ENCODE results near the gene FGF12.

FGF12 gene

DNA sequence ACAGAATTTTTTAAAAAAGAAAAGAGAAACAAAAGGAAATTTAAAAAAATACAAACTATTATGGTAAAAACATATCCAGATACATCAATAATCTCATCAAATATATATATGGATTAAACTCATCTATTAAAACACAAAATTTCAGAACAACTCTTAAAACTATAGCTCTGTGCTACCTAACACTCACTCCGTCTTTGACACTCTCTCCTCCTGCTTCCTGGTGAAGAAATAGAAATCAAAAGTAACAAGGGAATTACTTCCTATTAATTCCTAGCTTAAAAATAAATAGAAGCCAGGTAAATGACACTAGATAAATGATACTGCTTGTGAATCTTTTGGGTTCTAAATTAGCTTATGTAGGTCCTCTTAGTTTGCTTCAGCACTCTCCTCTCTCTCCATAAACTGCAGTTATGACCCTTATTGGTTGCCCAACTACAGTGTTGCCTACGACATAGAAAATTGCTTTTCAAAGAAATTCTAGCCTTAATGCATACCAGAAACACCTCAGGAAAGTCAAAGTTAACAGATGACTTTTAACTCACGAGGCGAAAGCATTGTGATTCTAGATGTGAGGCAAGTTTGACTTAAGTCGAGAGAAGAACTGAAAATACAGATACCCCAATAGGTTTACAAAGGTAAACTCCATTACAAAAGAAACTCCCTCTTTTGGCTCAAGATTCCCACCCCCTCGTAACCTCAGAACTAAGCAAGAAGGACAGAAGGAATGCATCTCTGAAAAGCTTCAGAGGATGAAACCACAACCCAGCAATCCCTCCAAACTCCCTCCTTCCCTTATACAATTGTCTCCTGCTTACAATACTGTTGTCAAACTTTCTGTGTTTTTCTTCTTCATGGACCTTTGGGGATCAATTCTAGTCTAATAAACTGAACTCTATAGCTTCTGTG is 394.7 kb downstream of the FGF12 start:
- DNase-seq = no peak

DNA sequence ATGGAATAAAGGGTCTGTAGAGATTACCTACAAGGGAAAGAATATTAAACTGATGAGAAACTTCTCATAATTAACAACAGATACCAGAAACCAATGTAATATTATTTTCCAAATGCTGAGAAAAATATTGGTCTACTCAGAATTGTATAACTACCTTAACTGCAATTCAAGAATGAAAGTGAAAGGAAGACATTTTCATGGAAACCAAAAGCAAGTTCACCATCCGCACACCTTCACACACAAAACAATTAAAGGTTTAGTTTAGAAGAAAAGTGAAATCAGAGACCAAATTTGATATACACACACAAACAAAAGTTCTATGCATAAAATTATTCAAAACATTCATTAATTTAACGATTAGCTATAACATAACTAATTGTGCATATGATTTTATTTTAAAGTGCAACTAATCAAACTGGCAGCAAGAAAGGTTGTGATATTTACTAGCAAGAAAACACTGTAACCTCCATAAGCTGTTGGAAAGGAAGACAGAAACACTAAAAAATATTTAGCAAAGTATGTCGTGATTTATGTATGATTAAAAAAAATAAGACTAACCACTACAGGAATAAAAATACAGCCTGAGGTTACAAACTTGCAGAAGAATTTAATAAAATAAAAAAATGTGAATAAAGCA is 395.5 kb downstream of the FGF12 start:
- no peak for DNase-seq

DNA sequence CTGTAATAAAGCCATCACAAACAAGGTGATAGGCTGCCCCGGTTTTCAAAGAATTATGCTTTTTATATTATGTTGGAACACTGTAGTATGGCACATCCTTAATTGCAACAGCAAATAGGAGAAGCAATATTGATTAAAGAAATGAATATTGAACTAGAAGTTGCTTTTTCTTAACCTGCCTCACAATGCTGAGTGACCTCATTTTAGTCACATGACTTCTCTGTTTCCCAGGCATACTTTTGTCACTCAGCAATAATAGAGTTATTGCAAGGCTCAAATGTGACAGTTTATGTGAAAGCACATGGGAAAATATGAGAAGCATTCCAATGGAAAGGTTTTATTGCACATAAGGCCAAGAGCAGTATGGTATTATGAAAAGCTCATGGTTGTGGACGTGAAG is 400.7 kb downstream of the FGF12 start:
- DNase-seq = no peak

DNA sequence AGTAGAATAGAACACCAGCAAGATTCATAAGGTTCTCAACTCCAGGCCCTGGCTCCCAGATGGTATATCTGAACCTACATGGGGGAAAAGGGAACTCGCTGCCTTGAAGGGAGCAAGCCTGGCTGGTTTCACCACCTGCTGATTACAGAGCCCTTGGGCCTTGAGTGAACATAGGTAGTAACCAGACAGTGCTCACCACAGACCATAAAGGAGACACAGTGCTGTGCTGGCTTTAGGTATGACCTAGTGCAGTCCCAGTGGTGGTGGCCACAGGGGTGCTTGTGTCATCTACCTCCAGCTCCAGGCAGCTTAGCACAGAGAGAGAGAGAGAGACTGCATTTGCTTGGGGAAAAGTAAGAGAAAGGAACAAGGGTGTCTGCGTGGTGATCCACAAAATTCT is 409.8 kb downstream of the FGF12 start:
- no peak for DNase-seq

GRCh38 chr3:192313605-192314004 is 413.7 kb downstream of the FGF12 start:
- DNase-seq = no peak

DNA sequence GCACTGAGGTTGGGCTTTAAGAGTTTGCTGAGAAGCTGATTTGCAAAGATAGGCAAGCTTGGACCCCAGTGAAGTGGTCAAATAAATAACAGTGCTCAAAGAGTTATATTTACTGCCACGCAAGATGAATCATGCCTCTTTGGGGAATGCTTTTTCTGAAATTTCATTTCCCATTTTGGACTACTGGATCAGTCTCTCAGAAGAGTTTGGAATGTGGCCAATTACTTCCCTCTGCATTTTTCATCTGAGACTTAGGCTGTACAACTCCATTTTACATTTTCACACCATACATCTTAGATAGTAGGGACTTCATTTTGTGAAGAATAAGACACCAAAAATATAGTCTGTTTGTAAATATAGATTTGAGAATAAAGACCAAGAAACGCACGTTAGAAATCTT is 419.7 kb downstream of the FGF12 start:
- DNase-seq = no peak

DNA sequence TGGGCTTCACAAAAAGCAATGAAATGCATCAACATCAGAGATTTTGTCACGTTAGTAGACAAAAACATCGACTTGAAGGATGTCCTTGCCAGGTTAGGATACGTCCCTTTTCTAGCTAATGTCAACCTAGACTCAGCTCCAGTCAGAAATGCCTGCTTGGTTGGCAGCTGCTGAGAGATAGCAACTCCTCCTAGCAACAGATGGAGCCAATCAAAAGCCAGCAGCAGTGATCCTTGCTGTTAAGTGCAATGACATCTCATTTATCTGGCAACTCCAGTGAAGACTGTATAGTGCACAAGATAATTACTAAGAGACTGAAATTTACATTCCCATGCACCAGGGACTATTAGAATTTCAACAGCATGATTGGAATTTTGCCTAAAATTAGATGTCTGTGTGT is 424.1 kb downstream of the FGF12 start:
- no peak for DNase-seq

DNA sequence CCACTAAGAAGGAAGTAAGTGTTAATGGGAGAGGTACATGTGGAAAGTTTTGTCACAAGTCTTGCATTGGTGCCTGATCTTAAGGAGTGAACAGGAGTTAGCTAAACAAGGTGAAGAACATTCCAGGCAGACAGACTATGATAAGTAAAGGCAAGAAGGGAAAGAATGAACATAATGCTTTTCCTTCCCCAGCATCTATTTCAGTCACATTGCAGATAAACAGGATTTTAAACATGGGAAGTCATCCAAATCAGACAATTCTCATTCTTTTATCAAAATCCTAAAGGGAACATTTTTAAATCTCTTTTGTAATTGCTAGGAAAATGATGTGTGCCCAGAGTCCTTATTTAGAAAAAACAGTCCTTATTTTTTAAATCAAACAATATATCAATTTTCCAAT is 424.6 kb downstream of the FGF12 start:
- no peak for DNase-seq

DNA sequence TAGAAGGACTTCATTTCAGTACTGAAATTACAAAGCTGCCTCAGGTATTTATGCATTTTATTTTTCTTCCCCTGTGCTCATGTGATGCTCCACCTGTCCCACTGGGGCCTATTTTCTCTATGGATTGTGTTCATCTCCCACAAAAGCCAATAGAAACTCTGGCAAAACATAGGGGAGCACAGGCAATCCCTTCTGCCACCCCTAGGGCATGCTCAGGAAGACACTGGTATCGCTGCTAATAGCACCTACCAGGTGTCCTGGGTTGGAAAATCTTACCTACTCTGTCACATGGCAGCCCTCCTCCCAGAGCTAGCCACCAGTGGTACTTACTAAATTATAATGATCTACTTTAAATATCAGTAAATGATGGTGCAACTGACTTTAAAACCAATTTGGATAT is 427.4 kb downstream of the FGF12 start:
- no peak for DNase-seq

GRCh38 chr3:192296845-192297244 is 430.5 kb downstream of the FGF12 start:
- DNase-seq = no peak

- no peak for DNase-seq
These were observed 442.8 kb downstream of the FGF12 start for GRCh38 chr3:192284443-192285072.

DNA sequence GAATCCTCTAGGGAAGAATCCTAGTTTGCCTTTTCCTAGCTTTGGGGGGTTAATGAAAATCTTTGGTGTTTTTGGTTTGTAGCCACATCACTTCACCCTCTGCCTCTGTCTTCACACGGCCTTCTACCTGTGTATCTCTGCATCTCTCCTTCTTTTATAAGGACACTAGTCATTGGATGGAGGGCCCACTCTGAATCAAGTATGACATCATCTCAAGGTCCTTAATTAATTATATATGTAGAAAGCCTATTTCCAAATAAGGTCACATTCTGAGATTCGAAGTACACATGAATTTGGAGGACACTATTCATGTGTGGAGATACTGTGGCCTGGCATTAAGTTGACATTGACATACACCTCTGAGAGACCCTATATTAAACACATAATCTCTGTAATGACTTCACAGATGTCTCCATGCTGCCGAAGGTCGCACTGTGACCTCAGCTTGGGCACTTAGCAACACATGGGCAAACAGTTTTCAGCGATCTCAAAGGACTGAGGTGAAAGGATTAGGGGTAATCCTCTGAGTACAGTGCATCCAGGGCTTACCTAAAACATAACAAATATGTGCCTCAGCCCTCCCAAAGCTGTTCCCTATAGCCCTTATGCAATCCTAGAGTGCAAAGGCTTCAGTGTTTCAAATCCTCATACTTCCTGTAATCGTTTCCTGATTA is 446.0 kb downstream of the FGF12 start:
- DNase-seq = no peak

DNA sequence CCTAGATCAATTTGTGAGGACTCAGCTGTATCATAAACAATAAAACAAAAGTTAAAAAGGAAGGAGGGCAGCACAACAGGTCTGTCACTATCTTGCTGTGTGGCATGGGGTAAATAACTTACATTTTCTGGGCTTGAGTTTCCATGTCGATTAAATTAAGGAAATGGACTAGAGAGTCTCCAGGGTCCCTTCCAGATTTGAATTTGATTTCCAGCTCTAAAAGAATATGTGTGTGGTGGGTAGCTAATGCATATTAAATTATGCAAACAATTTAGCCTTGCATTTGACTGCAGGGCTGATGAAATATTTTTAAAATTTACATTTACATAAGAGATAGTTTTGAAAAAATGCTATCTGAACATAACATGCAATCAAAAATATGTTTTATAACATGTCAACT is 447.7 kb downstream of the FGF12 start:
- DNase-seq = no peak

- DNase-seq = no peak
These were observed 449.9 kb downstream of the FGF12 start for GRCh38 chr3:192277477-192277876.

DNA sequence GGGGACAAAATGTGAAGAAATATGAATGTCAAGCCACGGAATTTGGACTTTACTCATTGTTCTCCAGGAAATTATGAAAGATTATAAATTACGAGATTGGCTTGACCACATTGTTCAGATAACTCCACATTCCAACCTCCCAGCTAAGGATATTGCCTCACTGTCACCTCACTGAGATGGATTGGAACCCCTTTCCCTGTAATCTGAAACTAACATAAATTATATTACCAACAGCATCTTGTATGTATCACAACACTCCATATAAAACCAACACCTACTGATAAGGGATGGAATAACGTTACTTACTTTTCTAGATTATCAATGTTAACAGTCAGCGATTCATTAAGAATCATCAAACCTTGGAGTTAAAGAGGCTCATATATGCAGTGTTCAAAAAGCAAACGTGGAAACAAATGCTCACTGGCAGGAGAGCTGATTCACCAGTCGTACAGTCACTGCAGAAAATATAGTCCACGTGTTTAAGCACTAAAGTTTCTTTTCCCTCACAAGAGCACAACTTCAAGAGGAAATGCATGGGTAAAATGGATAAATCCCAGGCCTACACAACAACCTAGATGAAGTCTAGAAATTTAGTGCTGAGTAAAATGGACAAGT is 451.5 kb downstream of the FGF12 start:
- DNase-seq = no peak

DNA sequence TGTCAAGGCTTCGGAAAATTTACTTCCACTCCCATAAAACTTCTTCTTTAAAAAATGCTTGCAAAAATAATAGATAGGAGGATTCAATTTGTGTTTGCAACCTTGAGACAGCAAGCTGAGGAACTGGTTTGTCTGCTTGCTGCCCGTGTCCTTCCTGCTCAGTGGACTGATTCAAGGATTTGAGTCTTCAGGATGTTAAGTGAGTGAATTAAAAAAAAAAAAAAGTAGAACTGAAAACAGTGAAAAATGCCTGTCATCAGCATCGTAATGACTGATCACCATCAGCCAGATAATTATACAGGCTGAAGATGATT is 453.7 kb downstream of the FGF12 start:
- no peak for DNase-seq

- no peak for DNase-seq
These were observed 454.2 kb downstream of the FGF12 start for GRCh38 chr3:192273001-192273696.

DNA sequence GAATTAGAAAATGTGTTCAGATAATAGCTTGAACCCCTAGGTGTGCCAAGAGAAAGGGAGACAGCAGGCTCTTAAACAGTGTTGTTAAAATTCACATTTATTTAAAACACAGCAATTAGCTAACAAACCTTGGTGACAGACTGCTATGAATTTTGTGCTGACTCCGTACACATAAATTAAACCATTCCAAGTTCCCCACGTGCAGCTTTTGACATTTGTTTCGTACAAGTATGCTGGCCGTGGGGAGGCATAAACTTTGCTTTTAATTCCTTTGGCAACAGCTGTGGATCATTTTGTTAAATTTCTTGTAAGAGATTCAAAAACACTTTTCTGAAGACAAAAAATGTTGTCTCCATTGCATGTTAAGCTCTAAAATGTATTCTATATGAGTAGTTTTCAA is 465.3 kb downstream of the FGF12 start:
- DNase-seq = no peak

GRCh38 chr3:192261135-192261534 is 466.2 kb downstream of the FGF12 start:
- DNase-seq = no peak

- no peak for DNase-seq
These were observed 467.0 kb downstream of the FGF12 start for GRCh38 chr3:192260116-192261010.

DNA sequence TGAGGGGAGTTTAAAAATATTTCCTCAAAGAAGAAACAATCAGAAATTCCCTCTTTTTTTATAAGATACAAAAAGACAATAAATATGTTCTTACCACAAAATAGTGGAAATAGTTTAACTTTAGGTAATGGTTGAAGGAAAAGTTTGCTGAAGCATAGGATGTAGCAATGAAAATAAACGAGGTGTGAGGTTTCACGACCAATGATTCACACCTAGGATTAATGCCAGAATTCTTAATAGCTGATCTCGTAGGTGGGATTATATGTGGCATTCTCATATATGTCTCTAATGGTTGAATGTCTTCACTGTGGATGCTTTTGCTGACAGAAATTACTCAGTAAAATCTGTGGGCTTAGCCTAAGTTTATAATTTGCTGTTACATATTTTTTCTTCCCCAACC is 467.7 kb downstream of the FGF12 start:
- no peak for DNase-seq

All from right kidney (tissue), 1 donor.